HepG2 (cell line): ENCODE results near the gene CYB5R3. TPM values are rescaled to one million over a fixed set of nuclear protein-coding genes. Genes with fewer than 3 reads are reported as not detected.

Experiments used
- ARNTL ChIP-seq: sonication (generic); formaldehyde crosslinking; IDR thresholded peaks from 2 replicates; pipeline ENCODE4 v1.4.0; 2020; ENCODE audit warnings: mild to moderate bottlenecking, missing genetic modification reagents
- DR1 ChIP-seq: sonication (generic); formaldehyde crosslinking; IDR thresholded peaks from 2 replicates; pipeline ENCODE4 v1.8.0; 2021; ENCODE audit warnings: mild to moderate bottlenecking, missing genetic modification reagents, inconsistent platforms
- EZH2 ChIP-seq: conservative IDR thresholded peaks from 2 replicates; pipeline ENCODE4 v1.6.1; 2012; ENCODE audit warnings: mild to moderate bottlenecking, low read depth, low read length, moderate library complexity
- FOSL1 ChIP-seq: sonication (generic); formaldehyde crosslinking; IDR thresholded peaks from 2 replicates; pipeline ENCODE4 v1.9.0; 2021; ENCODE audit warnings: missing genetic modification reagents, borderline replicate concordance
- HDAC2 ChIP-seq: sonication (generic); formaldehyde crosslinking; IDR thresholded peaks from 2 replicates; pipeline ENCODE4 v1.4.0; 2020; ENCODE audit warnings: missing genetic modification reagents
- HMG20A ChIP-seq: IDR thresholded peaks from 2 replicates; pipeline ENCODE4 v1.6.1; 2016; ENCODE audit warnings: borderline replicate concordance
- HNF1B ChIP-seq: sonication (generic); formaldehyde crosslinking; IDR thresholded peaks from 2 replicates; pipeline ENCODE4 v1.5.1; 2020; ENCODE audit warnings: mild to moderate bottlenecking, moderate library complexity, missing genetic modification reagents
- KDM4B ChIP-seq: sonication (generic); formaldehyde crosslinking; IDR thresholded peaks from 2 replicates; pipeline ENCODE4 v1.4.0; 2020; ENCODE audit warnings: missing genetic modification reagents
- KLF15 ChIP-seq: sonication (generic); formaldehyde crosslinking; IDR thresholded peaks from 2 replicates; pipeline ENCODE4 v1.8.1; 2023; ENCODE audit warnings: borderline replicate concordance, mild to moderate bottlenecking, inconsistent platforms, missing genetic modification reagents, mixed read lengths
- MEIS2 ChIP-seq: sonication (generic); formaldehyde crosslinking; IDR thresholded peaks from 2 replicates; pipeline ENCODE4 v1.9.0; 2021; ENCODE audit warnings: mild to moderate bottlenecking, missing genetic modification reagents
- PREB ChIP-seq: sonication (generic); formaldehyde crosslinking; IDR thresholded peaks from 2 replicates; pipeline ENCODE4 v1.4.0; 2020; ENCODE audit warnings: missing genetic modification reagents
- SMARCC2 ChIP-seq: fragments of 450-650 bp; IDR thresholded peaks from 2 replicates; pipeline ENCODE4 v1.6.1; 2017; ENCODE audit warnings: antibody characterized with exemption, mild to moderate bottlenecking
- ZFP41 ChIP-seq: sonication (generic); formaldehyde crosslinking; IDR thresholded peaks from 2 replicates; pipeline ENCODE4 v1.4.0; 2020; ENCODE audit warnings: mild to moderate bottlenecking, missing genetic modification reagents, borderline replicate concordance
- ZNF274 ChIP-seq: sonication (generic); formaldehyde crosslinking; IDR thresholded peaks from 2 replicates; pipeline ENCODE4 v1.5.1; 2020; ENCODE audit warnings: mild to moderate bottlenecking, missing genetic modification reagents
- ZNF326 ChIP-seq: sonication (generic); formaldehyde crosslinking; IDR thresholded peaks from 2 replicates; pipeline ENCODE4 v1.4.0; 2020; ENCODE audit warnings: missing genetic modification reagents, borderline replicate concordance
- ZNF331 ChIP-seq: sonication (generic); formaldehyde crosslinking; IDR thresholded peaks from 2 replicates; pipeline ENCODE4 v1.4.0; 2020; ENCODE audit warnings: missing genetic modification reagents
- ZNF33A ChIP-seq: sonication (generic); formaldehyde crosslinking; IDR thresholded peaks from 2 replicates; pipeline ENCODE4 v1.5.1; 2020; ENCODE audit warnings: missing genetic modification reagents, mild to moderate bottlenecking, moderate library complexity, borderline replicate concordance
- ZNF619 ChIP-seq: sonication (generic); formaldehyde crosslinking; IDR thresholded peaks from 2 replicates; pipeline ENCODE4 v1.4.0; 2020; ENCODE audit warnings: mild to moderate bottlenecking, missing genetic modification reagents
- ZNF670 ChIP-seq: sonication (generic); formaldehyde crosslinking; IDR thresholded peaks from 2 replicates; pipeline ENCODE4 v1.8.0; 2022; ENCODE audit warnings: mild to moderate bottlenecking, missing genetic modification reagents, borderline replicate concordance
- ZNF780A ChIP-seq: sonication (generic); formaldehyde crosslinking; IDR thresholded peaks from 2 replicates; pipeline ENCODE4 v1.8.0; 2022; ENCODE audit warnings: mild to moderate bottlenecking, missing genetic modification reagents, moderate library complexity
- ZSCAN25 ChIP-seq: sonication (generic); formaldehyde crosslinking; IDR thresholded peaks from 2 replicates; pipeline ENCODE4 v1.8.0; 2022; ENCODE audit warnings: mild to moderate bottlenecking, missing genetic modification reagents
- polyA plus RNA-seq, 8 experiments: library from polyadenylated mRNA; depleted of rRNA in 3 of 8; stranded (reverse) in 7 of 8; unstranded in 1 of 8; fragments of >200 nt; fragmentation: Illumina TruSeq in 4 of 8; extraction: Trizol in 4 of 8; gene quantifications; 2 replicates each; pipeline versions ENCODE4 v1.2.1 to v1.2.3, GENCODE V29; 2011 to 2016; ENCODE audit warnings: low read depth in 4 of 8, missing spikeins in 1 of 8, mixed read lengths in 1 of 8; ENCODE audit not compliant: insufficient read depth in 1 of 8
- total RNA-seq, 5 experiments: library from RNA; depleted of rRNA; stranded (reverse); fragments of >200 nt; fragmentation: Illumina TruSeq; extraction: Trizol; gene quantifications; 2 replicates each; pipeline ENCODE4 v1.2.3, GENCODE V29; 2016; ENCODE audit warnings: low read depth in 1 of 5
- TF ChIP-seq, protein P1 (sequence below): sonication (generic); formaldehyde crosslinking; IDR thresholded peaks from 2 replicates; pipeline ENCODE4 v1.5.1; 2020; ENCODE audit warnings: missing genetic modification reagents, mild to moderate bottlenecking, borderline replicate concordance
- TF ChIP-seq, protein P2 (sequence below): sonication (generic); formaldehyde crosslinking; IDR thresholded peaks from 2 replicates; pipeline ENCODE4 v1.5.1; 2020; ENCODE audit warnings: missing genetic modification reagents, mild to moderate bottlenecking, borderline replicate concordance

CYB5R3 gene
- total and polyA plus RNA-seq, 2 of the 13 experiments (the other 11 are each of a cell fraction or from before 2014, with no cell fraction given), result 32.4 to 305 TPM

GRCh38 chr22:42615092-42615859 is 33.9 kb downstream of the CYB5R3 start (continued):
- TF ChIP-seq ZNF326 (CRISPR knock-in tag), result no peak
- TF ChIP-seq HNF1B (CRISPR knock-in tag), result no peak
- no peak for TF ChIP-seq ZNF619 (CRISPR knock-in tag)
- TF ChIP-seq EZH2, result no peak
- peak; percentile 68; the same call in 1 of the 2 replicates for TF ChIP-seq MEIS2 (CRISPR knock-in tag)
- peak; percentile 96 for TF ChIP-seq DR1 (CRISPR knock-in tag)
- peak; percentile 47; the same call in 1 of the 2 replicates for TF ChIP-seq ZFP41 (CRISPR knock-in tag)
- no peak for TF ChIP-seq SMARCC2
- peak; percentile 82 for TF ChIP-seq HDAC2 (CRISPR knock-in tag)
- no peak; the same call in 1 of the 2 replicates for TF ChIP-seq KLF15 (CRISPR knock-in tag)
- TF ChIP-seq PREB (CRISPR knock-in tag), result 0 out of 2 replicates have a peak, but pooled peaks have one; percentile 31
- 0 out of 2 replicates have a peak, but pooled peaks have one; percentile 10 for TF ChIP-seq FOSL1
- no peak for TF ChIP-seq ZNF274 (CRISPR knock-in tag)
- TF ChIP-seq, protein P1, sequence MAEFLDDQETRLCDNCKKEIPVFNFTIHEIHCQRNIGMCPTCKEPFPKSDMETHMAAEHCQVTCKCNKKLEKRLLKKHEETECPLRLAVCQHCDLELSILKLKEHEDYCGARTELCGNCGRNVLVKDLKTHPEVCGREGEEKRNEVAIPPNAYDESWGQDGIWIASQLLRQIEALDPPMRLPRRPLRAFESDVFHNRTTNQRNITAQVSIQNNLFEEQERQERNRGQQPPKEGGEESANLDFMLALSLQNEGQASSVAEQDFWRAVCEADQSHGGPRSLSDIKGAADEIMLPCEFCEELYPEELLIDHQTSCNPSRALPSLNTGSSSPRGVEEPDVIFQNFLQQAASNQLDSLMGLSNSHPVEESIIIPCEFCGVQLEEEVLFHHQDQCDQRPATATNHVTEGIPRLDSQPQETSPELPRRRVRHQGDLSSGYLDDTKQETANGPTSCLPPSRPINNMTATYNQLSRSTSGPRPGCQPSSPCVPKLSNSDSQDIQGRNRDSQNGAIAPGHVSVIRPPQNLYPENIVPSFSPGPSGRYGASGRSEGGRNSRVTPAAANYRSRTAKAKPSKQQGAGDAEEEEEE (CRISPR knock-in tag), result no peak
- TF ChIP-seq, protein P2, sequence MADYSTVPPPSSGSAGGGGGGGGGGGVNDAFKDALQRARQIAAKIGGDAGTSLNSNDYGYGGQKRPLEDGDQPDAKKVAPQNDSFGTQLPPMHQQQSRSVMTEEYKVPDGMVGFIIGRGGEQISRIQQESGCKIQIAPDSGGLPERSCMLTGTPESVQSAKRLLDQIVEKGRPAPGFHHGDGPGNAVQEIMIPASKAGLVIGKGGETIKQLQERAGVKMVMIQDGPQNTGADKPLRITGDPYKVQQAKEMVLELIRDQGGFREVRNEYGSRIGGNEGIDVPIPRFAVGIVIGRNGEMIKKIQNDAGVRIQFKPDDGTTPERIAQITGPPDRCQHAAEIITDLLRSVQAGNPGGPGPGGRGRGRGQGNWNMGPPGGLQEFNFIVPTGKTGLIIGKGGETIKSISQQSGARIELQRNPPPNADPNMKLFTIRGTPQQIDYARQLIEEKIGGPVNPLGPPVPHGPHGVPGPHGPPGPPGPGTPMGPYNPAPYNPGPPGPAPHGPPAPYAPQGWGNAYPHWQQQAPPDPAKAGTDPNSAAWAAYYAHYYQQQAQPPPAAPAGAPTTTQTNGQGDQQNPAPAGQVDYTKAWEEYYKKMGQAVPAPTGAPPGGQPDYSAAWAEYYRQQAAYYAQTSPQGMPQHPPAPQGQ (CRISPR knock-in tag), result peak; percentile 91; the same call in 1 of the 2 replicates
- peak; percentile 92; the same call in 1 of the 2 replicates for TF ChIP-seq ZNF670 (CRISPR knock-in tag)
- TF ChIP-seq ZNF331 (CRISPR knock-in tag), result peak; percentile 97
- TF ChIP-seq ZNF33A (CRISPR knock-in tag), result peak; percentile 87; the same call in 1 of the 2 replicates
- peak; percentile 73; the same call in 1 of the 2 replicates for TF ChIP-seq ARNTL (CRISPR knock-in tag)
- TF ChIP-seq ZSCAN25 (CRISPR knock-in tag), result peak; percentile 61; the same call in 1 of the 2 replicates
- peak; percentile 96 for TF ChIP-seq ZNF780A (CRISPR knock-in tag)
- TF ChIP-seq HMG20A (CRISPR knock-in tag), result peak; percentile 57; the same call in 1 of the 2 replicates
- peak; percentile 92; the same call in 1 of the 2 replicates for TF ChIP-seq KDM4B
